Thyroid gland (tissue), 4 donors: ENCODE results near the gene UHRF1. TPM values are rescaled to one million over a fixed set of nuclear protein-coding genes. Genes with fewer than 3 reads are reported as not detected.

Experiments
- DNase-seq, 2 donors: peaks; one replicate each; pipeline ENCODE4 v3.0.0-alpha.2; 2019
- H3K27ac ChIP-seq, 3 donors: fragments of 200-600 bp; sonication (generic); 1 replicate in 2 of 3; 2 replicates in 1 of 3; pipeline ENCODE4 v1.5.1; 2016 to 2019; ENCODE audit warnings: mild to moderate bottlenecking in 1 of 3, moderate library complexity in 1 of 3
- H3K27me3 ChIP-seq: fragments of 200-600 bp; sonication (generic); one replicate; pipeline ENCODE4 v1.5.1; 2019
- H3K36me3 ChIP-seq, 2 donors: fragments of 200-600 bp; sonication (generic); one replicate each; pipeline ENCODE4 v1.5.1; 2016 to 2019
- H3K4me1 ChIP-seq, 2 donors: fragments of 200-600 bp; sonication (generic); one replicate each; pipeline ENCODE4 v1.5.1; 2017 to 2019
- H3K4me3 ChIP-seq, 3 donors: fragments of 200-600 bp; sonication (generic); replicated peaks in 1 of 3; 1 replicate in 2 of 3; 2 replicates in 1 of 3; pipeline ENCODE4 v1.5.1; 2016; ENCODE audit warnings: mild to moderate bottlenecking in 1 of 3
- H3K9me3 ChIP-seq: fragments of 200-600 bp; sonication (generic); one replicate; pipeline ENCODE4 v1.5.1; 2017
- CTCF ChIP-seq, 6 experiments: fragments of 200-600 bp in 3 of 6; fragments of 450-650 bp in 3 of 6; sonication (generic) in 3 of 6; IDR thresholded peaks; one replicate each; pipeline ENCODE4 v1.5.1; 2016 to 2019; ENCODE audit warnings: antibody characterized with exemption in 6 of 6, mild to moderate bottlenecking in 2 of 6, inconsistent platforms in 1 of 6, moderate library complexity in 1 of 6
- POLR2A ChIP-seq, 2 donors: fragments of 450-650 bp; IDR thresholded peaks; one replicate each; pipeline ENCODE4 v1.6.1; 2017; ENCODE audit warnings: antibody characterized with exemption in 2 of 2, mild to moderate bottlenecking in 2 of 2, moderate library complexity in 1 of 2
- WGBS, 2 donors: methylation state at CpG; one replicate each; pipeline ENCODE4 v1.1.5; 2017; 5-methylcytosine and 5-hydroxymethylcytosine counted together
- intact Hi-C: fragments of 100-400 bp; cut with DNase I; formaldehyde crosslinking; loops from one replicate; pipeline ENCODE4 v1.15.1; 2023
- microRNA-seq: library from miRNA; unstranded; fragments of <30 nt; microRNA quantifications from one replicate; pipeline ENCODE4, GENCODE V29; 2016
- small RNA-seq: library from RNA; depleted of rRNA; stranded (forward); fragments of <200 nt; gene quantifications from one replicate; pipeline ENCODE3, GENCODE V24; 2016
- total RNA-seq, 4 donors: library from RNA; depleted of rRNA; stranded (reverse); fragments of >200 nt; gene quantifications; one replicate each; pipeline ENCODE4 v1.2.3, GENCODE V29; 2016

UHRF1 gene
- total RNA-seq, 4 donors from 2014 or later = 0.11 to 0.71 (median 0.41) TPM

- H3K27ac ChIP-seq = peak overlapping the region; percentile 16 to 95 (median 44)
- intact Hi-C loops = no loop called here
- TF ChIP-seq CTCF (IDR thresholded peaks at IDR 0.05) (no peak), POLR2A (IDR thresholded peaks at IDR 0.05) (no peak)
- WGBS, 2 donors = 91 to 94% methylated on average over 10 to 13 of the region's 13 CpGs
- no peaks in the 10 kb centered on the region for H3K27me3 ChIP-seq
- DNase-seq = no peak
- no peaks in the 10 kb centered on the region for H3K9me3 ChIP-seq
- H3K4me1 ChIP-seq = peaks cover 73 to 86% of the 10 kb centered on the region in 2 donors
- H3K36me3 ChIP-seq = no peaks in the 10 kb centered on the region
- H3K4me3 ChIP-seq = no peak overlapping the region
Measured at GRCh38 chr19:5006821-5007220, 97.5 kb downstream of the UHRF1 start.

Small RNA genes within 50 kb of the gene (microRNA-seq; reads per million reads assigned to microRNA genes)
- not detected for gene MIR4747

Small RNA genes within 50 kb of the gene (small RNA-seq; reads per million reads assigned to genes)
- gene MIR4747 = not detected

Other genes starting within 250 kb of the UHRF1 start
- 10 to 100 TPM; 48.0 to 72.6 (median 65.2) TPM for gene MYDGF, start 239.2 kb upstream of the UHRF1 start, total RNA-seq
- gene DPP9, start 185.7 kb upstream of the UHRF1 start, total RNA-seq = 10 to 100 TPM; 32.0 to 50.7 (median 42.9) TPM
- gene FEM1A, start 117.8 kb upstream of the UHRF1 start, total RNA-seq = 10 to 100 TPM; 11.3 to 21.0 (median 15.8) TPM
- gene TICAM1, start 77.8 kb upstream of the UHRF1 start, total RNA-seq = 1 to 10 TPM; 5.2 to 7.0 (median 6.3) TPM
- 10 to 100 TPM; 24.4 to 41.3 (median 38.0) TPM for gene PLIN3, start 41.8 kb upstream of the UHRF1 start, total RNA-seq
- not detected for gene ARRDC5, start 6.6 kb upstream of the UHRF1 start, total RNA-seq
- gene KDM4B, start 59.6 kb downstream of the UHRF1 start, total RNA-seq = 10 to 100 TPM; 44.3 to 87.2 (median 75.8) TPM